ENCODE measurements around the gene FBP1.

DNA sequence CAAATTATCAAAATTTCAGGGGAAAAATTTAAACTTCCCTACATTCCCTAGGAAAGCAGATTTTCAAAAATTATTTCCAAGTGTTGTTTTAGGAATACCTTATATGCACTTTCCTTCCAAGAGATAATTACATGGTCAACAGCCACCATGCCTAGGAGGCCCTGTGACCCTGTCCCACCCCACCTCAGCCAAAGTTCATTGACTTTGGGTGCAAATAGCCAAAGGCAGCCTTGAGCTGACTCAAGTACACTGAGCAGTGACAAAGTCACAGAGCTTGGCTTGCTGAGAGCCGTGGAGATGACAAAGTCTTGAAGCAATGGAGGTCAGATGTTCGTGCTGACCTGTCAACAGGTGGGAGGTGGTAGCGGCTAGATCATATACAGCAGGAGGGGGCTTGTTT, 24.3 kb upstream of the FBP1 start:
- no peak for TF ChIP-seq CTCF (conservative IDR thresholded peaks at IDR 0.05 in 1 of 2, IDR thresholded peaks at IDR 0.05 in 1 of 2; ENCODE audit: low read depth in 1 of 2, low read length in 2 of 2)
- TF ChIP-seq EZH2 (IDR thresholded peaks at IDR 0.05; ENCODE audit: low read length, missing control alignments), result no peak
